ENCODE data around the gene CEACAM6.

The CEACAM6 gene

DNA sequence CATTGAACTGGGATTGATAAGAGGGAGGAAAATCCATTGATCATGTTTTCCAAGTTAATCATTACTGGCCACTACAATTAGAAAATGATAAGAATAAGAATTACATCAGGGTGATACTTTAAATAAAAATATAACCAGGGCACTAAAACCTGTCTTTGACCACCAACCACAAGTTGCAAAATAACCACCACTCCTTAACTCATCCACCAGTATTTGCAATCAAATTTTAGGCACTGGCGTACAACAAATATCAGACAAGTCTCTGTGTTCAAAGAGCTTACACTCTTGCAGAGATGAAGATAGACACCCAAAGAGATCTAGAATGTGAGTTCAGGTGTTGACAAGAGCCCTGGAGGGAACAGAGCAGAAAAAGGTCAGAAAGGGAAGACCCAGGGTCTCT, 41.6 kb downstream of the CEACAM6 start:
- no peak overlapping the region for H3K9ac ChIP-seq
- H3K27me3 ChIP-seq (ENCODE audit: insufficient read depth, low read depth): peaks cover 83% of the 10 kb centered on the region
- no peaks in the 10 kb centered on the region for H3K4me1 ChIP-seq (ENCODE audit: low read depth, poor library complexity, severe bottlenecking)
- H3K36me3 ChIP-seq (ENCODE audit: insufficient read depth): no peaks in the 10 kb centered on the region
- H3K4me2 ChIP-seq: no peak overlapping the region
- no peak overlapping the region for H2AFZ ChIP-seq (ENCODE audit: low read depth)
- H3K79me2 ChIP-seq (ENCODE audit: insufficient read depth, low read depth): no peaks in the 10 kb centered on the region
- no peak overlapping the region for H3K27ac ChIP-seq
- H4K20me1 ChIP-seq (ENCODE audit: insufficient read depth): no peaks in the 10 kb centered on the region
- TF ChIP-seq CTCF (conservative IDR thresholded peaks at IDR 0.05; ENCODE audit: low read depth, low read length): no peak
- no peak overlapping the region for H3K4me3 ChIP-seq (IDR thresholded peaks at IDR 0.05; ENCODE audit: insufficient read depth, low read depth, low read length)

GRCh38 chr19:41799444-41800000, 44.2 kb downstream of the CEACAM6 start:
- Histone ChIP-seq H3K36me3 (ENCODE audit: insufficient read depth) (no peaks in the 10 kb centered on the region), H3K9ac (no peak overlapping the region), H3K27ac (no peak overlapping the region), H3K4me3 (IDR thresholded peaks at IDR 0.05; ENCODE audit: insufficient read depth, low read depth, low read length) (no peak overlapping the region), H4K20me1 (ENCODE audit: insufficient read depth) (no peaks in the 10 kb centered on the region), H3K4me2 (no peak overlapping the region), H3K79me2 (ENCODE audit: insufficient read depth, low read depth) (no peaks in the 10 kb centered on the region), H3K4me1 (ENCODE audit: low read depth, poor library complexity, severe bottlenecking) (no peaks in the 10 kb centered on the region), H2AFZ (ENCODE audit: low read depth) (no peak overlapping the region), H3K27me3 (ENCODE audit: insufficient read depth, low read depth) (peaks cover 82% of the 10 kb centered on the region)
- no peak for TF ChIP-seq CTCF (conservative IDR thresholded peaks at IDR 0.05; ENCODE audit: low read depth, low read length)

DNA sequence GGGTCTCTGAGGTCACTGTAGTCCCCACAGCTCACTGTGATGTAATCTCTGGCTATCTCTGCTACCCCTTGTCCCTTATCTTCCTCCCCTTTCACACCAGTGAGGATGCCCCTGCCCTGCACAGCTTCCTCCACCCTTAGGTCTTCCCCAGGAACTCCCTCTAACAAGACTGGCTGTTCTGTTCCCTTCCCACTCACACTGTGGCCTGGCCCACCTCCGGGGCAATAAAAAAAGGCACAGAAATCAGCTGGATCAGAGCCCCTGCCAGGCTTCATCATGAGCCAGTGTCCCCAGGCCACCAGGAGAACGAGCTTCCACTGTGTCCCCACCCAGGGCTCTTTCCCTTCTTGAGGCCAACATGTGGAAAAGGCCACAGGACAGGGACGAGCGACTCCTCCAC, 45.7 kb downstream of the CEACAM6 start:
- H3K4me1 ChIP-seq (ENCODE audit: low read depth, poor library complexity, severe bottlenecking): no peaks in the 10 kb centered on the region
- H4K20me1 ChIP-seq (ENCODE audit: insufficient read depth): no peaks in the 10 kb centered on the region
- no peak overlapping the region for H2AFZ ChIP-seq (ENCODE audit: low read depth)
- TF ChIP-seq CTCF (conservative IDR thresholded peaks at IDR 0.05; ENCODE audit: low read depth, low read length): no peak
- no peak overlapping the region for H3K27ac ChIP-seq
- H3K9ac ChIP-seq: no peak overlapping the region
- H3K27me3 ChIP-seq (ENCODE audit: insufficient read depth, low read depth): peaks cover 78% of the 10 kb centered on the region
- no peaks in the 10 kb centered on the region for H3K79me2 ChIP-seq (ENCODE audit: insufficient read depth, low read depth)
- H3K36me3 ChIP-seq (ENCODE audit: insufficient read depth): no peaks in the 10 kb centered on the region
- H3K4me3 ChIP-seq (IDR thresholded peaks at IDR 0.05; ENCODE audit: insufficient read depth, low read depth, low read length): no peak overlapping the region
- no peak overlapping the region for H3K4me2 ChIP-seq

DNA sequence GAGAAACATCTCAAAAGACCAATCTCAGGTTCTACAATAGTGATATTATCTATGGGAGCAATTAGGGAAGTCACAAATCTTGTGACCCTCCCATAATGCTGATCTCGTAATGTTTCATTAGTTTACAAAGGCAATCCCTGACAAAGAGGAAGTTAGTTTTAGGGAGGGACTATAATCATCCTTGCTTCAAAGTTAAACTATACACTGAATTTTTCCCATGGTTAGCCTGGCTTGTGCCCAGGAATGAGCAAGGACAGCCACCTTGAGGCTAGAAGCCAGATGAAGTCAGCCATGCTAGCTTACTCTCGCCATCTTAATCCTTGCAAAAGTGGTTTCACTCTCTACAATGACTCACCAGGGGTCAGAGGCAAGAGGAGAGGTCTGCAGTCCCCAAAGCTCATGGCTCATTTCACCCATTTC, 46.5 kb downstream of the CEACAM6 start:
- no peak overlapping the region for H3K4me3 ChIP-seq (IDR thresholded peaks at IDR 0.05; ENCODE audit: insufficient read depth, low read depth, low read length)
- H3K9ac ChIP-seq: no peak overlapping the region
- TF ChIP-seq CTCF (conservative IDR thresholded peaks at IDR 0.05; ENCODE audit: low read depth, low read length): no peak
- H4K20me1 ChIP-seq (ENCODE audit: insufficient read depth): no peaks in the 10 kb centered on the region
- H3K4me2 ChIP-seq: no peak overlapping the region
- no peaks in the 10 kb centered on the region for H3K4me1 ChIP-seq (ENCODE audit: low read depth, poor library complexity, severe bottlenecking)
- peaks cover 80% of the 10 kb centered on the region for H3K27me3 ChIP-seq (ENCODE audit: insufficient read depth, low read depth)
- no peaks in the 10 kb centered on the region for H3K36me3 ChIP-seq (ENCODE audit: insufficient read depth)
- no peaks in the 10 kb centered on the region for H3K79me2 ChIP-seq (ENCODE audit: insufficient read depth, low read depth)
- H2AFZ ChIP-seq (ENCODE audit: low read depth): no peak overlapping the region
- no peak overlapping the region for H3K27ac ChIP-seq

All from KMS-11 (cell line).